ENCODE results near the gene GEMIN7. TPM values are rescaled to one million over a fixed set of nuclear protein-coding genes. Genes with fewer than 3 reads are reported as not detected.

GEMIN7 gene
- total RNA-seq, 1 donor from 2014 or later = 46.8 TPM

DNA sequence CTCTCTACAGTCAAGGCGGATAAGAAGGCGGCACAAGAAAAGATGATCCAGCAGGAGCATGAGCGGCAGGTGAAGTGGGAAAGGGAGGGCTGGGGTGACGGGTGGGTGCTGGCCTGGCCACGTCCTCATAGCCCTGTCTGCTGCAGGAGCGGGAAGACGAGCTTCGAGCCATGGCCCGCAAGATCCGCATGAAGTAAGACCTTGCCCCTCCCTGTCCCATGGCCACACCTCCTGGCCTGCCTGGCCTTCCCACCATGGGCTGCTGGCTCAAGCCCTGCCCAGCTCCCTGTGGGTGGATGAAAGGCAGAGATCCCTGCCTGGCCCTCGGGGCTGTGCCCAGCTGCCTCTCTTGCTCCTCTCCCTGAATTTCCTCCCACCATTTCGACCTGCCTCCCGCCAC is 10.0 kb upstream of the GEMIN7 start:
- DNase-seq (ENCODE audit: low spot score) = no peak
- no peak overlapping the region for H3K4me3 Mint-ChIP-seq
- intact Hi-C loops (cut with micrococcal nuclease) = no loop called here

DNA sequence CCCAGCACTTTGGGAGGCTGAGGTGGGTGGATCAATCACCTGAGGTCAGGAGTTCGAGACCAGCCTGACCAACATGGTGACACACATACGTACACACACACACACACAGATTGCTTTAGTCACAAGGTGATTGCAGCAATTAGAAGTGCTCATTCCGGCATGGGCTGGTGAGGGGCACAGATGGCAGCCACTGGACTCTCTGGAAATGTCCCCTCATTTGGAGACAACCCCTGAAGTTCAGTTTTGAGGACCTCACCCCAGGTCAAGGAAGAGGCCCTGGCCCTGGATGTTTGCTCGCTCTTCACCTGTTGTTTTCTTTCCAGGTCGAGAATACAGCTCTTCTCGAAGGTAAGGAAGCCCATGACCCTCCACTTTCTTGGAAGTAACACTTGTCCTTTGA is 8.8 kb upstream of the GEMIN7 start:
- peaks cover 12% of the 10 kb centered on the region for H3K36me3 Mint-ChIP-seq (ENCODE audit: low read depth)
- no peak overlapping the region for H3K27ac Mint-ChIP-seq
- no peak overlapping the region for H3K4me3 Mint-ChIP-seq
- H3K9me3 Mint-ChIP-seq = no peaks in the 10 kb centered on the region
- no peaks in the 10 kb centered on the region for H3K27me3 Mint-ChIP-seq (ENCODE audit: insufficient read depth)
- intact Hi-C loops (cut with micrococcal nuclease) = no loop called here
- no peaks in the 10 kb centered on the region for H3K4me1 Mint-ChIP-seq (ENCODE audit: low read depth)
- DNase-seq (ENCODE audit: low spot score) = no peak

More for the DNA sequence above, 10.0 kb upstream of the GEMIN7 start:
- Mint-ChIP-seq H3K27ac (no peak overlapping the region), H3K27me3 (ENCODE audit: insufficient read depth) (no peaks in the 10 kb centered on the region), H3K36me3 (ENCODE audit: low read depth) (peaks cover 15% of the 10 kb centered on the region), H3K9me3 (no peaks in the 10 kb centered on the region), H3K4me1 (ENCODE audit: low read depth) (no peaks in the 10 kb centered on the region)

- H3K27ac Mint-ChIP-seq = no peak overlapping the region
- H3K27me3 Mint-ChIP-seq (ENCODE audit: insufficient read depth) = no peaks in the 10 kb centered on the region
- no peaks in the 10 kb centered on the region for H3K4me1 Mint-ChIP-seq (ENCODE audit: low read depth)
- no peak overlapping the region for H3K4me3 Mint-ChIP-seq
- no peak for DNase-seq (ENCODE audit: low spot score)
- intact Hi-C loops (cut with micrococcal nuclease) = no loop called here
- H3K36me3 Mint-ChIP-seq (ENCODE audit: low read depth) = peaks cover 9% of the 10 kb centered on the region
- H3K9me3 Mint-ChIP-seq = no peaks in the 10 kb centered on the region
These were observed 8.1 kb upstream of the GEMIN7 start for GRCh38 chr19:45070861-45071544.

DNA sequence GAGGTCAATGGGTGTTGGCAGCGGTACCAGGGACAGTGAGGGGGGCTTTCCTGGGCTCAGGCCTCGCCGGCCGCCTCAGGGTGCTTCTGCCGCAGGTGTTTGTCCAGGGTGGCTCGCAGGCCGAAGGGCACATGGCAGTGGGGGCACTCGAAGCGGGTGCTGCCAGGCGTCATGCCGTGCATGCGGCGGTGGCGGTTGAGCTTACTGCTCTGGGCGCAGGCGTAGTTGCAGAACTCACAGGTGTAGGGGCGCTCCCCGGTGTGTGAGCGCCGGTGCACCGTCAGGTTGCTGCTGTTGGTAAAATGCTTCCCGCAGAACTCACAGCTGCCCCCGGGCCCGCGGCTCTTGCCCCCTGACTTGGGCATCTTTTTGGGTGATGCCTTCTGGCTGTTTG is 7.5 kb upstream of the GEMIN7 start:
- Mint-ChIP-seq H3K4me1 (ENCODE audit: low read depth) (peaks cover 2% of the 10 kb centered on the region), H3K36me3 (ENCODE audit: low read depth) (peaks cover 8% of the 10 kb centered on the region), H3K27ac (no peak overlapping the region), H3K9me3 (no peaks in the 10 kb centered on the region), H3K27me3 (ENCODE audit: insufficient read depth) (no peaks in the 10 kb centered on the region), H3K4me3 (no peak overlapping the region)
- DNase-seq (ENCODE audit: low spot score) = no peak
- intact Hi-C loops (cut with micrococcal nuclease) = no loop called here

- intact Hi-C loops (cut with micrococcal nuclease) = no loop called here
- no peak overlapping the region for H3K27ac Mint-ChIP-seq
- peaks cover 8% of the 10 kb centered on the region for H3K4me1 Mint-ChIP-seq (ENCODE audit: low read depth)
- peaks cover 3% of the 10 kb centered on the region for H3K36me3 Mint-ChIP-seq (ENCODE audit: low read depth)
- DNase-seq (ENCODE audit: low spot score) = no peak
- H3K27me3 Mint-ChIP-seq (ENCODE audit: insufficient read depth) = no peaks in the 10 kb centered on the region
- H3K4me3 Mint-ChIP-seq = no peak overlapping the region
- no peaks in the 10 kb centered on the region for H3K9me3 Mint-ChIP-seq
These were observed 6.9 kb upstream of the GEMIN7 start for GRCh38 chr19:45071969-45072790.

DNA sequence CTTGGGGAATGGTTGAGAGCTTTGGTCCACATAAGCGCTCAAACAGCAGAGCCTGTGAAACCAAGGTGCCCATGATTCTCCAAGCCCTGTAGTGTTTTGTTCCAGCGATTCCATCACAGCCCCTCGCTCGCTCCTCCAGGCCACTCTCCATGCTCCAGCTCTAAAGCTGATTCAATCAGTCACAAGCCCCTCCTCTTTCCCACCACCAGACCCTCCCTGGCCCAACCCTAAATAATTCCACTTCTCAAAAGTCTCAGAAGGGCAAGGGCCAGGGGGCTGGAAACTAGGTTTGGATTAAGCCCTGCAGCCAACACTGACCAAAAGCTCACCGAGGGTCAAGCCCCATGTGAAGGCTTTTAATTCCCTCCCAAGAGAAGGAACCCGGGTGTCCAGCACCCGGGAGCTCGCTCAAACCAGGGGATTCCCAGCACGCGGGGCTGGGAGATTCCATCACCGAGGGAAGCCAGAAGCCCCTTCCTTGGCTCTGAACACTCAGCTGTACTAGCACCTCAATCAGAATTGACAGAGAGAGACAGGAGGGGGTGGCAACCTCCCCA is 4.2 kb upstream of the GEMIN7 start:
- DNase-seq (ENCODE audit: low spot score) = no peak
- Mint-ChIP-seq H3K27me3 (ENCODE audit: insufficient read depth) (no peaks in the 10 kb centered on the region), H3K27ac (peak overlapping the region; percentile 34), H3K4me3 (peak overlapping the region; percentile 68), H3K9me3 (no peaks in the 10 kb centered on the region), H3K36me3 (ENCODE audit: low read depth) (no peaks in the 10 kb centered on the region), H3K4me1 (ENCODE audit: low read depth) (peaks cover 18% of the 10 kb centered on the region)
- intact Hi-C loops (cut with micrococcal nuclease) = loop anchor here (5.0 kb wide), 2 partner anchors 177 to 332 kb away; partner anchors contain the start of genes MARK4, POLR1G and PPP1R13L

GRCh38 chr19:45075301-45076028 is 3.6 kb upstream of the GEMIN7 start:
- Mint-ChIP-seq H3K4me1 (ENCODE audit: low read depth) (peaks cover 24% of the 10 kb centered on the region), H3K27me3 (ENCODE audit: insufficient read depth) (no peaks in the 10 kb centered on the region), H3K9me3 (no peaks in the 10 kb centered on the region), H3K36me3 (ENCODE audit: low read depth) (no peaks in the 10 kb centered on the region), H3K27ac (peak overlapping the region; percentile 48), H3K4me3 (peak overlapping the region; percentile 83)
- no peak for DNase-seq (ENCODE audit: low spot score)
- intact Hi-C loops (cut with micrococcal nuclease) = loop anchor here (1.0 to 5.0 kb wide), 4 partner anchors 36 to 332 kb away; partner anchors contain the start of genes CLASRP, MARK4, POLR1G and PPP1R13L

DNA sequence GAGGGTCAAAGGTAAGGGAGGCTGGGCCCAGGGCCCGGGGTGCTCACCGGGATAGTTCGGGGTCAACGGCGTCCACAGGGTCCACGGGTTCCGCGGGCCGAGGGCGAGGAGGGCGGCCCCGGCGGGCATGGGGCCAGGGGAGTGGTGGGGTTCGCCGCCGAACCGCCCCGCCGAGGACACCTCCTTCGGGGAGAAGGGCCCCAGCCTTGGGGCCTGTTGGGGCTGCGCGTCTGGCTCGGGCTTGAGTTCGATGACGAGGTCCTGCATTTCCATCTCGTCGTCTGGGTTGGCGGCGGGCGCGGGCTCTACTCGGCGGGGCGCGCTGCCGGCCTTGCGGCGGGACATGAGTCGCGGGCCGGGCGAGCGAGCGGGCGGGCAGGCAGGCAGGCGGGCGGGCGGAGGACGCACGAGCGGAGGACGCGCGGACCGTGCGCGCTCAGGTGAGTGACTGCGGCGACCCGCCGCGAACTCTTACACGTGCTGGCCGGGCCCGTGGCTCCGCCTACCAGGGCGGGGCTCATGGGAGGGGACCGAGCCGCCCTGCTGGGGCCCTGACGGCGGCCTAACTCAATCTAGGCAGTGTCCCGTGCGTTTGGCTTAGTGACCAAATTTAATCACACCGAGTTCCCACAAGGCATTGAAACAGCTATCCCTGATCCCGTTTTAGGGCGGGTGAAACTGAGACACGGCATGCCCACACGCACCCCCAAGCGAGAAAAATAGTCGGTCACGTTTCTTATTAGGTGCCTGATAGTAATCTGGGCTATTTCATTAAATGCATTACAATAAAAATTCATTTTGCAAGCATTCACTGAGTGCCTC is 2.8 kb upstream of the GEMIN7 start, which contains the start of gene ZNF296:
Gene ZNF296, minus strand, starts transcription at position 450 of the 822 bp plus-strand sequence. Its CDS starts 105 bp downstream, at position 345.
- no peaks in the 10 kb centered on the region for H3K27me3 Mint-ChIP-seq (ENCODE audit: insufficient read depth)
- DNase-seq (ENCODE audit: low spot score) = peak; percentile 76
- intact Hi-C loops (cut with micrococcal nuclease) = loop anchor here (1.0 to 5.0 kb wide), 4 partner anchors 37 to 331 kb away; partner anchors contain the start of genes CLASRP, MARK4, POLR1G and PPP1R13L
- peak within 1 kb of the TSS; percentile 83 for H3K4me3 Mint-ChIP-seq
- no peaks in the 10 kb centered on the region for H3K9me3 Mint-ChIP-seq
- H3K36me3 Mint-ChIP-seq (ENCODE audit: low read depth) = peaks cover 3% of the 10 kb centered on the region
- H3K4me1 Mint-ChIP-seq (ENCODE audit: low read depth) = peaks cover 29% of the 10 kb centered on the region
- peak within 1 kb of the TSS; percentile 48 for H3K27ac Mint-ChIP-seq

GRCh38 chr19:45076851-45077730 is 2.0 kb upstream of the GEMIN7 start:
- Mint-ChIP-seq H3K27ac (peak overlapping the region; percentile 32), H3K36me3 (ENCODE audit: low read depth) (peaks cover 11% of the 10 kb centered on the region), H3K27me3 (ENCODE audit: insufficient read depth) (no peaks in the 10 kb centered on the region), H3K9me3 (no peaks in the 10 kb centered on the region), H3K4me3 (peak overlapping the region; percentile 83), H3K4me1 (ENCODE audit: low read depth) (peaks cover 37% of the 10 kb centered on the region)
- intact Hi-C loops (cut with micrococcal nuclease) = loop anchor here (1.0 to 5.0 kb wide), 4 partner anchors 38 to 330 kb away; partner anchors contain the start of genes CLASRP, MARK4, POLR1G and PPP1R13L
- DNase-seq (ENCODE audit: low spot score) = no peak

DNA sequence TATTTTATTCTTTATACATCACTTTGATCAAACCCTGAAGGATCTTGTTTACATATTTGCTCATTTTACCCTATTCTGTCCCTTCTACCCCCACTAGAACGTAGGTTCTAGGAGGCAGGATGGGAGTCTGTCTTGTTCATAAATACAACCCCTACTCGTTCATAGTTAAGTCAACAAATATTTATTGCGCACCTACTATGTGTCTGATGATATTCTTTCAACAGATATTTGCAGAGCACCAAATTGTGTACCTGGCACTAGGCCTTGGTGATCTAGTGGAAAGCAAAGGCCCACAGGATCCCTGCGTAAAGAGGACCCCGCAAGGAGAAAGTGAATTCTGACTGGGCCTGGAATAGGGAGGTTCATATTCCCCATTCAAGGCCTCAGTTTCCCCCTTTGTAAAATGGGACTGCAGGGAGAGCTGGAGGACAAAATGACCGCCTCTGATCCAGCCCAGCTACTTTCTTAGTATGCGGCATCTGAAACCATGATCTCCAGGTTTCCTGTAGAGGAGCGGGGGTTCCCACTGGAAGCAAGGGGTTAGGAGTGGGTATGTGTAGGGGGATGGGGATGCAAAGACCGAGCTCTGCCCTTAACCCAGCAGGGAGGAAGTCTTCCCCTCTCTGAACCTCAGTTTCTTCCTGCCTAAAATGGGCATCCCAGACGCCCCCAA is 534 bp upstream of the GEMIN7 start:
- peaks cover 40% of the 10 kb centered on the region for H3K4me1 Mint-ChIP-seq (ENCODE audit: low read depth)
- H3K4me3 Mint-ChIP-seq = peak overlapping the region; percentile 99
- peak overlapping the region; percentile 58 for H3K27ac Mint-ChIP-seq
- intact Hi-C loops (cut with micrococcal nuclease) = loop anchor here (1.0 to 5.0 kb wide), 5 partner anchors 13 to 329 kb away; partner anchors contain the start of genes BLOC1S3, MARK4, POLR1G and PPP1R13L
- H3K9me3 Mint-ChIP-seq = no peaks in the 10 kb centered on the region
- H3K36me3 Mint-ChIP-seq (ENCODE audit: low read depth) = peaks cover 14% of the 10 kb centered on the region
- H3K27me3 Mint-ChIP-seq (ENCODE audit: insufficient read depth) = no peaks in the 10 kb centered on the region
- DNase-seq (ENCODE audit: low spot score) = no peak

Data from activated T-helper 1 cell treated with anti-CD3 and anti-CD28 coated beads, Interleukin-12 subunit alpha, Interleukin-12 subunit beta, Interleukin-2, Interleukin-4 antibody, amounts not matched to agents 30 ng/mL and 10 ng/mL and 1 ng/mL, durations not matched to agents 14 hours and 24 hours and 36 hours (primary cell).